Sigmoid colon (tissue), 7 donors: ENCODE results near the gene PDCD1LG2. TPM values are rescaled to one million over a fixed set of nuclear protein-coding genes. Genes with fewer than 3 reads are reported as not detected.

Source experiments
- DNase-seq: peaks from one replicate; pipeline ENCODE4 v3.0.0-alpha.2; 2019
- H3K27ac ChIP-seq, 4 donors: fragments of 200-600 bp; sonication (generic); one replicate each; pipeline ENCODE4 v1.5.1; 2016 to 2019; ENCODE audit warnings: mild to moderate bottlenecking in 1 of 4
- H3K27me3 ChIP-seq, 3 donors: fragments of 200-600 bp; sonication (generic); one replicate each; pipeline ENCODE4 v1.5.1; 2019; ENCODE audit warnings: mild to moderate bottlenecking in 1 of 3
- H3K36me3 ChIP-seq, 4 donors: fragments of 200-600 bp; sonication (generic); one replicate each; pipeline ENCODE4 v1.5.1; 2016 to 2019
- H3K4me1 ChIP-seq, 4 donors: fragments of 200-600 bp; sonication (generic); one replicate each; pipeline ENCODE4 v1.5.1; 2017 to 2019
- H3K4me3 ChIP-seq, 4 donors: fragments of 200-600 bp; sonication (generic); one replicate each; pipeline ENCODE4 v1.5.1; 2017 to 2019; ENCODE audit warnings: mild to moderate bottlenecking in 2 of 4, moderate library complexity in 1 of 4
- H3K9me3 ChIP-seq, 4 donors: fragments of 200-600 bp in 3 of 4; sonication (generic) in 3 of 4; one replicate each; pipeline versions ENCODE4 v1.5.1 to v1.6.1; 2013 to 2019
- EP300 ChIP-seq, 4 donors: sonication (generic); formaldehyde crosslinking; IDR thresholded peaks; one replicate each; pipeline ENCODE4 v1.6.1; 2017; ENCODE audit warnings: antibody characterized with exemption in 4 of 4
- POLR2A ChIP-seq, 2 donors: fragments of 450-650 bp; IDR thresholded peaks; one replicate each; pipeline ENCODE4 v1.6.1; 2016; ENCODE audit warnings: antibody characterized with exemption in 2 of 2, mild to moderate bottlenecking in 2 of 2, moderate library complexity in 2 of 2
- POLR2AphosphoS5 ChIP-seq, 4 donors: sonication (generic); formaldehyde crosslinking; IDR thresholded peaks; one replicate each; pipeline ENCODE4 v1.6.1; 2017; ENCODE audit warnings: antibody characterized with exemption in 4 of 4
- WGBS, 2 donors: extraction: QIAGEN DNeasy Blood & Tissue Kit; methylation state at CpG; one replicate each; pipeline ENCODE4 v1.1.7; 2013; 5-methylcytosine and 5-hydroxymethylcytosine counted together
- intact Hi-C: fragments of 100-400 bp; cut with DNase I; formaldehyde crosslinking; loops from one replicate; pipeline ENCODE4 v1.15.1; 2023
- polyA plus RNA-seq, 3 donors: library from polyadenylated mRNA; stranded (reverse); fragments of 200-250 nt; gene quantifications; one replicate each; pipeline ENCODE4 v1.2.3, GENCODE V29; 2013
- total RNA-seq, 4 donors: library from RNA; depleted of rRNA; stranded (reverse); fragments of >200 nt; gene quantifications; one replicate each; pipeline ENCODE4 v1.1.0, GENCODE V29; 2016
- TF ChIP-seq, protein P1 (sequence below), 4 experiments: fragments of 450-650 bp in 3 of 4; fragments of 200-600 bp in 1 of 4; IDR thresholded peaks; one replicate each; pipeline ENCODE4 v1.5.1; 2016 to 2019; ENCODE audit warnings: antibody characterized with exemption in 4 of 4, mild to moderate bottlenecking in 3 of 4, moderate library complexity in 2 of 4
- donor health status: healthy with polysubstance abuse.
- donor health status: Bipolar disorder and iron deficiency.
- donor health status: healthy.

Gene PDCD1LG2
- total and polyA plus RNA-seq, 7 donors, result 0.60 to 2.8 (median 1.2) TPM

DNA sequence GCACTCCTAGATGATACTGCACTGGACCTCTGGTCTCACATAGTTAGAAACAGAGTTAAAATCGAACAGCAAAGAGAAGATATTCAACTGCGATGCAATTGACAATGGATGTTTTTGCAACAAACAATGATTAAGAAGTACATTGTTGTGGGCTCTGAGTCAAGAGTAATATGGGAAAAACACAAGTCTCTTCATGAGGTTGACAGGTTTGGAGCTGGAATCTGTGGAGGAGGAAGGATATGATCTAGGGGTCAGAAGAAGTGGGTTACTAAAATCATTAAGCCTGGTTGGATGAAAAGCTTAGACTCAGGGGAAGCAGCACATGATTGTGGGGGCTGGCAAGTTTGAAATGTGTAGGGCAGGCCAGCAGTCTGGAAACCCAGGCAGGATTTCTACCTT is 53.1 kb downstream of the PDCD1LG2 start:
- TF ChIP-seq, protein P1, sequence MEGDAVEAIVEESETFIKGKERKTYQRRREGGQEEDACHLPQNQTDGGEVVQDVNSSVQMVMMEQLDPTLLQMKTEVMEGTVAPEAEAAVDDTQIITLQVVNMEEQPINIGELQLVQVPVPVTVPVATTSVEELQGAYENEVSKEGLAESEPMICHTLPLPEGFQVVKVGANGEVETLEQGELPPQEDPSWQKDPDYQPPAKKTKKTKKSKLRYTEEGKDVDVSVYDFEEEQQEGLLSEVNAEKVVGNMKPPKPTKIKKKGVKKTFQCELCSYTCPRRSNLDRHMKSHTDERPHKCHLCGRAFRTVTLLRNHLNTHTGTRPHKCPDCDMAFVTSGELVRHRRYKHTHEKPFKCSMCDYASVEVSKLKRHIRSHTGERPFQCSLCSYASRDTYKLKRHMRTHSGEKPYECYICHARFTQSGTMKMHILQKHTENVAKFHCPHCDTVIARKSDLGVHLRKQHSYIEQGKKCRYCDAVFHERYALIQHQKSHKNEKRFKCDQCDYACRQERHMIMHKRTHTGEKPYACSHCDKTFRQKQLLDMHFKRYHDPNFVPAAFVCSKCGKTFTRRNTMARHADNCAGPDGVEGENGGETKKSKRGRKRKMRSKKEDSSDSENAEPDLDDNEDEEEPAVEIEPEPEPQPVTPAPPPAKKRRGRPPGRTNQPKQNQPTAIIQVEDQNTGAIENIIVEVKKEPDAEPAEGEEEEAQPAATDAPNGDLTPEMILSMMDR (IDR thresholded peaks at IDR 0.05), result no peak
- TF ChIP-seq POLR2A (IDR thresholded peaks at IDR 0.05) (no peak), EP300 (IDR thresholded peaks at IDR 0.05) (no peak)
- Histone ChIP-seq H3K27ac (no peak overlapping the region), H3K9me3 (no peaks in the 10 kb centered on the region), H3K36me3 (no peaks in the 10 kb centered on the region), H3K4me3 (no peak overlapping the region), H3K4me1 (peaks cover 0 to under 1% (median 0%) of the 10 kb centered on the region in 4 donors), H3K27me3 (no peaks in the 10 kb centered on the region)
- intact Hi-C loops, result no loop called here
- no peak for DNase-seq
- WGBS, 2 donors, result 92 to 95% methylated on average over 2 of the region's 2 CpGs

DNA sequence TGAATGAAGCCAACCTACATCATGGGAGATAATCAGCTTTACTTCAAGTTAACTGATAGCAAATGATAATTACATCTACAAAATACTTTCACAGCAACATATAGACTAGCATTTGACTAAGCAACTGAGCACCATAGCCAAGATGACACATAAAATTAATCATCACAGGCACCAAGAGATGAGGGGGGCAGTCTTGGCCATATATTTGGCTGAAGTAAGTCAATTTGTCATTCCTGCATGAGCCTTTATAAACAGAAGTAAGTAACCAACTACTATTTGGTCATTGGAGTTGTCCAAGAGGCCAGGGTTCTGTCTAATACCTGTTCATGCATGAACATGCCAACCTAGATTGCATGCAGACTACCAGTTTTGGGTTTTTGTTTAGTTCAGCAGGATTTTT is 53.6 kb downstream of the PDCD1LG2 start:
- Histone ChIP-seq H3K27ac (no peak overlapping the region), H3K9me3 (no peaks in the 10 kb centered on the region), H3K4me1 (no peaks in the 10 kb centered on the region), H3K27me3 (no peaks in the 10 kb centered on the region), H3K4me3 (no peak overlapping the region), H3K36me3 (no peaks in the 10 kb centered on the region)
- TF ChIP-seq EP300 (IDR thresholded peaks at IDR 0.05), result no peak
- TF ChIP-seq POLR2A (IDR thresholded peaks at IDR 0.05), result no peak
- TF ChIP-seq POLR2AphosphoS5 (IDR thresholded peaks at IDR 0.05), result no peak
- TF ChIP-seq, protein P1 (IDR thresholded peaks at IDR 0.05), result no peak
- no peak for DNase-seq
- intact Hi-C loops, result no loop called here

DNA sequence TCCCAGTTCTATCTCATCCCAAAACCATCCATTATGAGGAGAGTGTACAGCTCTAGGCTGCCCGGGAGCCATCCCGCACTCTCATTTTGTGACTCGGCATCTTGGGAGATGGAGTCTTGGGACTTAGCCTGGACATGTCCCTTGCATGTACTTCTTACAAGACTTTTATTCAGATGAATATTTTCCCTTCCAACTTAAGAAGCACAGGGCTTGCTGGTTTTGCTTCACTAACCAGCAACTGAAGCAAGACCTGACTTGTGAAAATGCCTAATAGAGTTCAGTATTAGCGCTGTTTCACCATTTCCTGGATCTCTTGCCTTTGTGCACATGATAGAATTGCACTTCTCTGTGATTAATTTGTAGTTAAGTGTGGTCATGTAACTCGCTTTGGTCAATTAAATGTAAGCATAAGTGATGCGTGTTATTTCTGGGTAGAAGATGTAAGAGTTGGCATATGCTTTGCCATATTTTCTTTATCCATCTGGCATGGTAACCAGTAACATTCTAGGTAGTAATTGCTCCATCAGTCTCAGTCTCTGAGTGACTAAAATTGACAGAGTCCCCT is 55.8 kb downstream of the PDCD1LG2 start:
- no peak overlapping the region for H3K27ac ChIP-seq
- WGBS, 2 donors, result 83 to 93% methylated on average over 6 of the region's 6 CpGs
- TF ChIP-seq, protein P1 (IDR thresholded peaks at IDR 0.05), result no peak
- TF ChIP-seq POLR2A (IDR thresholded peaks at IDR 0.05) (no peak), EP300 (IDR thresholded peaks at IDR 0.05) (no peak), POLR2AphosphoS5 (IDR thresholded peaks at IDR 0.05) (no peak)
- H3K4me3 ChIP-seq, result no peak overlapping the region
- DNase-seq, result no peak
- H3K9me3 ChIP-seq, result no peaks in the 10 kb centered on the region
- no peaks in the 10 kb centered on the region for H3K36me3 ChIP-seq
- intact Hi-C loops, result no loop called here
- H3K27me3 ChIP-seq, result no peaks in the 10 kb centered on the region
- H3K4me1 ChIP-seq, result no peaks in the 10 kb centered on the region

DNA sequence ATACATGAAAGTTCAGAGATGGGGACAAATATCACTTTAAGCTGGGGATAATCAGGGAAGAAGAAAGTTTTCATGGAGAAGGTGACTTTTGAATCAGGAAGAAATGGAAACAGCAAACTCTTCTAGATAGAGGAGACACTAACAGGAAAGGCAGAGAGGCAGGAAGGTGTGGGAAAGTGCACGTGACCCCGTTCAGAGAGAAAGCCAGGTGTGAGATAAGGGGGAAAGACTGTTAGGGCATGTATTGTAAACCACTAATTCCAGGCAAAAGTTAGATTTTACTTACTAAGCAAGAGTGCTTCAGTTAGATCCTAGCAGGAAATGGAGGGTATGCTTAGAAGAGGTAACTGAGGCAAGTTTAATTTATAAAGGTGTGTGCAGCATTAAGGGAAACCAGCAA is 58.5 kb downstream of the PDCD1LG2 start:
- no peaks in the 10 kb centered on the region for H3K36me3 ChIP-seq
- H3K9me3 ChIP-seq, result no peaks in the 10 kb centered on the region
- intact Hi-C loops, result no loop called here
- no peak overlapping the region for H3K27ac ChIP-seq
- H3K4me3 ChIP-seq, result no peak overlapping the region
- no peak for DNase-seq
- WGBS, 2 donors, result 10 to 34% methylated on average over 2 of the region's 2 CpGs
- no peak for TF ChIP-seq POLR2A (IDR thresholded peaks at IDR 0.05)
- TF ChIP-seq, protein P1 (IDR thresholded peaks at IDR 0.05), result no peak
- TF ChIP-seq POLR2AphosphoS5 (IDR thresholded peaks at IDR 0.05), result no peak
- TF ChIP-seq EP300 (IDR thresholded peaks at IDR 0.05), result no peak
- no peaks in the 10 kb centered on the region for H3K4me1 ChIP-seq
- H3K27me3 ChIP-seq, result no peaks in the 10 kb centered on the region

DNA sequence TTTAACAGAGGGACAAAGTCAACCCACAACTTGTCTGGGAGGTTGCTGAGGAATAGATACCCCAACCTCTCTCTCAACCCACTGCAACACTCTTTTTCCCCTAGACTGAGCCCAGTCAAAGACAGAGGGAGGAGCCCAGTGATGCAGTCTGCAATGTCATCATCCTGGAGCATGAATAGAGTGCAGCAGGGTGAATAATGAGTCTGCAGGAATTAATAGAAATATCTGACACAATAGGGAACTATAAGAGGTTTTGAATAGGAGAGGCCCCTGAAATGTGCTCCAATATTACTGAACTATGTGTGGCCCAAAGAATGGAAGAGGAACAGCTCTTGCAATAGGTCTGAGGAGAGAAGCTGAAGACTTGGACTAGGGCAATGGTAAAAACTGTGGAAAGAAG is 59.1 kb downstream of the PDCD1LG2 start:
- Histone ChIP-seq H3K9me3 (no peaks in the 10 kb centered on the region), H3K27me3 (no peaks in the 10 kb centered on the region), H3K36me3 (no peaks in the 10 kb centered on the region), H3K4me1 (no peaks in the 10 kb centered on the region), H3K4me3 (no peak overlapping the region), H3K27ac (no peak overlapping the region)
- intact Hi-C loops, result no loop called here
- no peak for DNase-seq
- TF ChIP-seq EP300 (IDR thresholded peaks at IDR 0.05), result no peak
